Activated naive CD8-positive, alpha-beta T cell treated with anti-CD3 and anti-CD28 coated beads, Interleukin-2, amount 10 ng/mL, durations not matched to agents 7 days and 5 days (primary cell): ENCODE results near the gene RSBN1L. TPM values are rescaled to one million over a fixed set of nuclear protein-coding genes. Genes with fewer than 3 reads are reported as not detected.

Source experiments
- ATAC-seq: fragments of 150-1000 bp; cut with Tn5 transposase; one replicate; pipeline ENCODE4 v1.10.0; 2021; ENCODE audit warnings: low read depth, moderate library complexity
- POLR2A ChIA-PET: fragments of 350-600 bp; sonication (Branson Sonifier 250); formaldehyde crosslinking; loops from one replicate; lab custom pipeline; 2021; ENCODE audit warnings: antibody characterized with exemption; lab: Charles Lee
- DNase-seq: peaks from one replicate; pipeline ENCODE4 v3.0.0; 2021
- H3K27ac Mint-ChIP-seq: one replicate; pipeline ENCODE4 v1.8.0; 2022; ENCODE audit warnings: mild to moderate bottlenecking, mixed read lengths
- H3K27me3 Mint-ChIP-seq: one replicate; pipeline ENCODE4 v1.8.0; 2022; ENCODE audit warnings: mild to moderate bottlenecking, moderate library complexity, mixed read lengths
- H3K36me3 Mint-ChIP-seq: one replicate; pipeline ENCODE4 v1.8.0; 2021; ENCODE audit warnings: mild to moderate bottlenecking, mixed read lengths
- H3K4me1 Mint-ChIP-seq: one replicate; pipeline ENCODE4 v1.8.0; 2021; ENCODE audit warnings: mixed read lengths
- H3K4me3 Mint-ChIP-seq: one replicate; pipeline ENCODE4 v1.8.0; 2022; ENCODE audit warnings: mild to moderate bottlenecking, moderate library complexity, mixed read lengths
- H3K9me3 Mint-ChIP-seq: one replicate; pipeline ENCODE4 v1.8.0; 2021; ENCODE audit warnings: mixed read lengths
- total RNA-seq, 2 experiments: library from RNA; stranded (reverse); gene quantifications; one replicate each; pipeline ENCODE4 v1.2.3, GENCODE V29; 2021

Gene RSBN1L
- total RNA-seq, 2 experiments from 2014 or later: 28.1 to 30.2 TPM

- POLR2A ChIA-PET: no interaction called here
- Mint-ChIP-seq H3K4me1 (peaks cover 5% of the 10 kb centered on the region), H3K27me3 (no peaks in the 10 kb centered on the region), H3K36me3 (peaks cover 34% of the 10 kb centered on the region), H3K4me3 (no peak overlapping the region), H3K9me3 (peaks cover 2% of the 10 kb centered on the region), H3K27ac (no peak overlapping the region)
- no peak for DNase-seq
- no peak for ATAC-seq
These were observed 50.0 kb downstream of the RSBN1L start for GRCh38 chr7:77746164-77746823.

GRCh38 chr7:77746824-77747165 lies 50.5 kb downstream of the RSBN1L start:
- POLR2A ChIA-PET: no interaction called here
- peaks cover 33% of the 10 kb centered on the region for H3K36me3 Mint-ChIP-seq
- peaks cover 5% of the 10 kb centered on the region for H3K4me1 Mint-ChIP-seq
- DNase-seq (no peak), ATAC-seq (no peak)
- H3K9me3 Mint-ChIP-seq: peaks cover 2% of the 10 kb centered on the region
- no peaks in the 10 kb centered on the region for H3K27me3 Mint-ChIP-seq
- H3K27ac Mint-ChIP-seq: no peak overlapping the region
- no peak overlapping the region for H3K4me3 Mint-ChIP-seq

GRCh38 chr7:77747178-77747577 lies 50.9 kb downstream of the RSBN1L start:
- H3K4me3 Mint-ChIP-seq: no peak overlapping the region
- POLR2A ChIA-PET: no interaction called here
- H3K27me3 Mint-ChIP-seq: no peaks in the 10 kb centered on the region
- DNase-seq (no peak), ATAC-seq (no peak)
- peaks cover 7% of the 10 kb centered on the region for H3K4me1 Mint-ChIP-seq
- no peak overlapping the region for H3K27ac Mint-ChIP-seq
- H3K9me3 Mint-ChIP-seq: peaks cover 2% of the 10 kb centered on the region
- peaks cover 32% of the 10 kb centered on the region for H3K36me3 Mint-ChIP-seq

GRCh38 chr7:77747718-77748117 lies 51.5 kb downstream of the RSBN1L start:
- Mint-ChIP-seq H3K27me3 (no peaks in the 10 kb centered on the region), H3K4me1 (peaks cover 11% of the 10 kb centered on the region), H3K27ac (no peak overlapping the region), H3K9me3 (peaks cover 2% of the 10 kb centered on the region), H3K36me3 (peaks cover 31% of the 10 kb centered on the region), H3K4me3 (no peak overlapping the region)
- POLR2A ChIA-PET: no interaction called here
- ATAC-seq (no peak), DNase-seq (no peak)

- Mint-ChIP-seq H3K4me3 (no peak overlapping the region), H3K27me3 (no peaks in the 10 kb centered on the region), H3K27ac (no peak overlapping the region), H3K9me3 (no peaks in the 10 kb centered on the region), H3K36me3 (peaks cover 18% of the 10 kb centered on the region), H3K4me1 (peaks cover 23% of the 10 kb centered on the region)
- DNase-seq: no peak
- POLR2A ChIA-PET: no interaction called here
- no peak for ATAC-seq
These were observed 55.8 kb downstream of the RSBN1L start for GRCh38 chr7:77752016-77752415.

GRCh38 chr7:77753173-77753572 lies 56.9 kb downstream of the RSBN1L start:
- DNase-seq (no peak), ATAC-seq (no peak)
- no peak overlapping the region for H3K27ac Mint-ChIP-seq
- H3K36me3 Mint-ChIP-seq: peaks cover 18% of the 10 kb centered on the region
- H3K4me1 Mint-ChIP-seq: peaks cover 23% of the 10 kb centered on the region
- no peak overlapping the region for H3K4me3 Mint-ChIP-seq
- POLR2A ChIA-PET: no interaction called here
- no peaks in the 10 kb centered on the region for H3K9me3 Mint-ChIP-seq
- no peaks in the 10 kb centered on the region for H3K27me3 Mint-ChIP-seq

- Mint-ChIP-seq H3K27ac (no peak overlapping the region), H3K27me3 (no peaks in the 10 kb centered on the region), H3K4me1 (peaks cover 25% of the 10 kb centered on the region), H3K4me3 (no peak overlapping the region), H3K9me3 (no peaks in the 10 kb centered on the region), H3K36me3 (peaks cover 1% of the 10 kb centered on the region)
- POLR2A ChIA-PET: no interaction called here
- ATAC-seq (peak; percentile 42), DNase-seq (no peak)
These were observed 61.3 kb downstream of the RSBN1L start for GRCh38 chr7:77757589-77757988.

- no peaks in the 10 kb centered on the region for H3K27me3 Mint-ChIP-seq
- DNase-seq (no peak), ATAC-seq (peak; percentile 50)
- H3K27ac Mint-ChIP-seq: no peak overlapping the region
- no peaks in the 10 kb centered on the region for H3K9me3 Mint-ChIP-seq
- no peak overlapping the region for H3K4me3 Mint-ChIP-seq
- H3K4me1 Mint-ChIP-seq: peaks cover 11% of the 10 kb centered on the region
- POLR2A ChIA-PET: interaction anchor here (0.5 to 2.0 kb wide), 3 partner anchors 27 to 64 kb away, joined by 4 to 6 read pairs (median 5); no protein-coding TSS in a partner anchor
- H3K36me3 Mint-ChIP-seq: no peaks in the 10 kb centered on the region
These were observed 63.1 kb downstream of the RSBN1L start for GRCh38 chr7:77759294-77759889.

GRCh38 chr7:77760809-77761453 lies 64.7 kb downstream of the RSBN1L start:
- Mint-ChIP-seq H3K9me3 (no peaks in the 10 kb centered on the region), H3K27me3 (no peaks in the 10 kb centered on the region), H3K4me1 (peaks cover 11% of the 10 kb centered on the region), H3K36me3 (peaks cover 3% of the 10 kb centered on the region), H3K27ac (no peak overlapping the region), H3K4me3 (no peak overlapping the region)
- DNase-seq: no peak
- POLR2A ChIA-PET: interaction anchor here (2.0 kb wide), 1 partner anchor 65 kb away, joined by 6 read pairs; no protein-coding TSS in a partner anchor
- ATAC-seq: no peak

GRCh38 chr7:77765481-77765880 lies 69.2 kb downstream of the RSBN1L start:
- Mint-ChIP-seq H3K27ac (no peak overlapping the region), H3K27me3 (no peaks in the 10 kb centered on the region), H3K4me3 (no peak overlapping the region), H3K36me3 (peaks cover 7% of the 10 kb centered on the region), H3K9me3 (no peaks in the 10 kb centered on the region), H3K4me1 (peaks cover 3% of the 10 kb centered on the region)
- POLR2A ChIA-PET: no interaction called here
- DNase-seq (no peak), ATAC-seq (no peak)

GRCh38 chr7:77765906-77766800 lies 69.9 kb downstream of the RSBN1L start:
- Mint-ChIP-seq H3K4me1 (peaks cover 2% of the 10 kb centered on the region), H3K27me3 (no peaks in the 10 kb centered on the region), H3K4me3 (no peak overlapping the region), H3K36me3 (peaks cover 8% of the 10 kb centered on the region), H3K9me3 (no peaks in the 10 kb centered on the region), H3K27ac (no peak overlapping the region)
- DNase-seq (no peak), ATAC-seq (no peak)
- POLR2A ChIA-PET: no interaction called here

- ATAC-seq (no peak), DNase-seq (no peak)
- Mint-ChIP-seq H3K4me3 (no peak overlapping the region), H3K36me3 (peaks cover 8% of the 10 kb centered on the region), H3K9me3 (no peaks in the 10 kb centered on the region), H3K27ac (no peak overlapping the region), H3K4me1 (no peaks in the 10 kb centered on the region), H3K27me3 (no peaks in the 10 kb centered on the region)
- POLR2A ChIA-PET: no interaction called here
These were observed 70.7 kb downstream of the RSBN1L start for GRCh38 chr7:77766801-77767605.
